Measurements from ENCODE around the gene ESRRB. TPM values are rescaled to one million over a fixed set of nuclear protein-coding genes. Genes with fewer than 3 reads are reported as not detected.

Gene ESRRB
- total and polyA plus RNA-seq, 9 donors: 0.07 to 0.40 TPM; not detected in 7

- intact Hi-C loops (cut with DNase I): no loop called here
- no peak overlapping the region for H3K4me3 ChIP-seq
- no peak for DNase-seq
- no peak overlapping the region for H3K27ac ChIP-seq
- no peaks in the 10 kb centered on the region for H3K9me3 ChIP-seq
- no peaks in the 10 kb centered on the region for H3K27me3 ChIP-seq
- H3K36me3 ChIP-seq: no peaks in the 10 kb centered on the region
- TF ChIP-seq EP300 (IDR thresholded peaks at IDR 0.05) (no peak), CTCF (IDR thresholded peaks at IDR 0.05) (no peak), POLR2A (IDR thresholded peaks at IDR 0.05) (no peak)
- 67 to 80% (median 77%) methylated on average over 2 of the region's 2 CpGs for WGBS, 3 donors
- no peaks in the 10 kb centered on the region for H3K4me1 ChIP-seq (ENCODE audit: insufficient read depth)
Measured at GRCh38 chr14:76446486-76446885, 70.5 kb downstream of the ESRRB start.

GRCh38 chr14:76446921-76447320 is 71.0 kb downstream of the ESRRB start:
- 36 to 43% (median 42%) methylated on average over 7 of the region's 7 CpGs for WGBS, 3 donors
- H3K4me1 ChIP-seq (ENCODE audit: insufficient read depth): no peaks in the 10 kb centered on the region
- no peak for DNase-seq

GRCh38 chr14:76450476-76450875 is 74.5 kb downstream of the ESRRB start:
- Histone ChIP-seq H3K4me1 (ENCODE audit: insufficient read depth) (no peaks in the 10 kb centered on the region), H3K4me3 (no peak overlapping the region), H3K9me3 (no peaks in the 10 kb centered on the region), H3K36me3 (no peaks in the 10 kb centered on the region), H3K27ac (no peak overlapping the region), H3K27me3 (no peaks in the 10 kb centered on the region)
- 49 to 55% (median 55%) methylated on average over 4 of the region's 4 CpGs for WGBS, 3 donors
- intact Hi-C loops (cut with DNase I): no loop called here
- TF ChIP-seq POLR2A (IDR thresholded peaks at IDR 0.05): no peak
- no peak for TF ChIP-seq CTCF (IDR thresholded peaks at IDR 0.05)
- no peak for TF ChIP-seq EP300 (IDR thresholded peaks at IDR 0.05)
- no peak for DNase-seq

More at GRCh38 chr14:76446921-76447320, 71.0 kb downstream of the ESRRB start:
- no peaks in the 10 kb centered on the region for H3K36me3 ChIP-seq
- intact Hi-C loops (cut with DNase I): no loop called here
- H3K9me3 ChIP-seq: no peaks in the 10 kb centered on the region
- H3K27me3 ChIP-seq: no peaks in the 10 kb centered on the region
- TF ChIP-seq POLR2A (IDR thresholded peaks at IDR 0.05): no peak
- no peak for TF ChIP-seq CTCF (IDR thresholded peaks at IDR 0.05)
- no peak for TF ChIP-seq EP300 (IDR thresholded peaks at IDR 0.05)
- no peak overlapping the region for H3K27ac ChIP-seq
- H3K4me3 ChIP-seq: no peak overlapping the region

- Histone ChIP-seq H3K9me3 (no peaks in the 10 kb centered on the region), H3K36me3 (no peaks in the 10 kb centered on the region), H3K27me3 (no peaks in the 10 kb centered on the region), H3K4me3 (no peak overlapping the region), H3K27ac (no peak overlapping the region), H3K4me1 (ENCODE audit: insufficient read depth) (no peaks in the 10 kb centered on the region)
- WGBS, 3 donors: 54 to 60% (median 56%) methylated on average over 2 of the region's 2 CpGs
- TF ChIP-seq POLR2A (IDR thresholded peaks at IDR 0.05) (no peak), EP300 (IDR thresholded peaks at IDR 0.05) (no peak), CTCF (IDR thresholded peaks at IDR 0.05) (no peak)
- DNase-seq: no peak
- intact Hi-C loops (cut with DNase I): no loop called here
Measured at GRCh38 chr14:76456200-76456599, 80.3 kb downstream of the ESRRB start.

Data from ovary (tissue), 9 donors.